NT2/D1 (cell line): Measurements from ENCODE around the gene MYO3B.

Experiments used
- YY1 ChIP-seq: IDR thresholded peaks from 2 replicates; pipeline ENCODE4 v1.6.1; 2011; ENCODE audit not compliant: insufficient read length, insufficient read depth
- ZNF274 ChIP-seq: IDR thresholded peaks from 2 replicates; pipeline ENCODE4 v1.6.1; 2011; ENCODE audit warnings: mild to moderate bottlenecking, low read depth, low read length

GRCh38 chr2:170307555-170308351 lies 129.8 kb downstream of the MYO3B start:
- no peak for TF ChIP-seq YY1
- no peak for TF ChIP-seq ZNF274
